ENCODE results near the gene C4orf46.
"Not testable (repeated sequence)": the region's sequence is repeated elsewhere in the genome, so short reads cannot be mapped to it uniquely, and the experiment has no call there.

The C4orf46 gene

DNA sequence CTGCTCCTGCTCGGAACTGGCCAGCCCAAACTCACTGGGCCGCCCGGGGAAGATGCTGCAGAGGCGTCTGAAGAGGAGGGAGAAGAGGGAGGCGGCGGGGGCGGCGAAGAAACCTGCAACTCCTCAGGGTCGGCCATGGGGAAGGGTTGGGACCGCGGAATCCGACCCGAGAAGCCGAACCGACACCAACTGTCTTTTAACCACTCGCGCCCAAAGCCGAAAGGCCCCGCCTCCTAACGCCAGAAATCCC is at the start of gene C4orf46:
Gene C4orf46 (minus strand): TSS at position 223 of the 250 bp plus-strand sequence. CDS start 86 bp downstream, at position 137.
- DNase-seq (ENCODE audit: low read depth, low spot score): no peak

GRCh38 chr4:158715802-158716201 is 44.1 kb upstream of the C4orf46 start:
- no peak for DNase-seq (ENCODE audit: low read depth, low spot score)

GRCh38 chr4:158714937-158715336 is 43.2 kb upstream of the C4orf46 start:
- DNase-seq (ENCODE audit: low read depth, low spot score): no peak

DNA sequence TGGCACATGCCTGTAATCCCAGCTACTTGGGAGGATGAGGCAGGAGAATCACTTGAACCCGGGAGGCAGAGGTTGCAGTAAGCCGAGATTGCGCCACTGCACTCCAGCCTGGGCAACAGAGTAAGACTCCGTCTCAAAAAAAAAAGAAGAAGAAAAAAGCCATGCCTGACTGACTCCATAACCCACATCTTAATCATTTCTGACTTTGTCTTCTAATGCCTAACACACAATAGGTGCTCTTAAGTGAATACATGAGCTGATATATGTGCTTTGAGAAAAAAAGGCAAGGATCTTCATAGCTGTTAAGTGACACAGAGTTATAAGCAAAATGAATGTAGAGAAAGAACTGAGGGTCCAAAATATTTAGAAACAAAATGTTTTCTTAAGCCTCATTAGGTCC is 40.9 kb upstream of the C4orf46 start:
- DNase-seq (ENCODE audit: low read depth, low spot score): not testable (repeated sequence)

DNA sequence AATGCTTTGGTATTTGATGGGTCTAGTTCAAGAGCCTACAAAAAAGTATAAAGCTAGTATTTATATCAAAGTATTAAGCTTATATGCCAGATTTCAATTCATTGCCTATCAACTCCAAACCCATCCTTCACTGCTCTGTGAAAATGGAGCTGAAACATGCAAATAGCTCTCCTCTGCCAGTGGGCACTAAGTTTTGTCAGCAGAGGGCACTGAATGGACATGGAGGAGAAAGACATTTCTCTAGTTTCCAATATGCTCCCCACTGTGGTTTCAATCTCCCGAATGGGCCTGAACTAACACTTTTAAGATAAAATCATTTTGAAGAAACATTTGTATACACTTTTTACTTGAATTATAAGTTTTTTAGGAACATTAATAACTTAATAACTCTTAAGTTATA is 39.1 kb upstream of the C4orf46 start:
- DNase-seq (ENCODE audit: low read depth, low spot score): no peak

DNA sequence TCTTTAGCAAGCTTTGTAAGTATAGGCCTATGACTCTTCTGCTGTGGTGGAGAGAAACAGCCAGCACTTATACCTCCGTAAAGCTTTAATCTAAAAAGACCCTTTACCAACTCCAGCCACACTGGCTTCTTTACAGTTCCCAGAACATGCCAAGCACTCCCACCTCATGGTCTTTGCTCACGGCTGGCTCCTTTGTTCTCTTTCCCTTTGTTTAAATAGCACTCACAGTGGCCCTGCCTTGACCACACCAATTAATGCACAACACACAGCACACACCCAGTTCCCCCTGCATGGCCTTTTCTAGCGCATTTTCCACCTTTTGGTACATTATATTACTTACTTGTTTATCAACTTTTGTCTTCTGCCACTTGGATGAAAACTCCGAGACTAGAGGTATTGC is 32.6 kb upstream of the C4orf46 start:
- no peak for DNase-seq (ENCODE audit: low read depth, low spot score)

DNA sequence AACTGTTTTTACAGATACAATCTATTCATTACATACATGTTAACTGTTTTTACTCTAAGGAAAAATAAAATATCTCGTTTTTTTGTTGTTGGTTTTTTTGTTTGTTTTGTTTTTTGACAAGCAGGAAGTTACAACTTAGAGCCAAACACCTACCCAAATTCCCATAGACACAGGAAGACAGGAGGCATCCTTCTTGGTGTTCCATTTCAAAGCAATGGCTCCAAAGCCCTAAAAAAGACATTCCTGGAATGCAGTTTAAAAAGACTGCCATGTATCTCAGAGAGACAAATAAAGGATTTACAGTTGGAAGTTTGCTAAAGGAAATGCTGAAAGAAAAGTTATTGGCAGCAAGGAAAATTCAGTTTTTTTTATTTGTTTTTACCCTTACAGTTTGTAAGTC is 17.1 kb upstream of the C4orf46 start:
- no peak for DNase-seq (ENCODE audit: low read depth, low spot score)

GRCh38 chr4:158682066-158682465 is 10.4 kb upstream of the C4orf46 start:
- DNase-seq (ENCODE audit: low read depth, low spot score): no peak

GRCh38 chr4:158681629-158682028 is 9.9 kb upstream of the C4orf46 start:
- DNase-seq (ENCODE audit: low read depth, low spot score): no peak

- DNase-seq (ENCODE audit: low read depth, low spot score): no peak
Measured at GRCh38 chr4:158678767-158679166, 7.1 kb upstream of the C4orf46 start.

GRCh38 chr4:158676076-158676475 is 4.4 kb upstream of the C4orf46 start:
- DNase-seq (ENCODE audit: low read depth, low spot score): no peak

DNA sequence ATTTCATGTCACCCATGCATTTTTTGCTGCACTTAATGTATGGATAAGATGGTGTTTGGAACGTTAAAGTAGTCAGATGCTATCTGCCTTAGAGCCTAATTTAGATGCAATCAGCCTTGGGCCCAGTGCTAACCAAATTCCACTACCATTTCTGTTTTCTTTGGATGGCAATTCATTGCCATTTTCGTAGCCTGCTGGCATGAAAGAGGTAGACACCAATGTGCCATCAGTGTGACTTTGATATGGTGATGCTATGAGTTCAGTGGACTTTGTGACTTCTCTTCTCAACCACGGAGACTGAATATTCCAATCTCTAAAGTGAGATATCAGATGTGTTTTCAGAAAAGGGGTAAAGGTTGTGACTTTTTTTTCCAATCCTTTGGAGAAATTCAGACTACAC is 1.9 kb upstream of the C4orf46 start:
- DNase-seq (ENCODE audit: low read depth, low spot score): no peak

GRCh38 chr4:158671915-158672806 is 474 bp upstream of the C4orf46 start, which contains the start of gene ETFDH:
Gene ETFDH, plus strand, starts transcription at chr4:158672296. Its CDS starts 161 bp downstream, at chr4:158672457.
- peak; percentile 99 for DNase-seq (ENCODE audit: low read depth, low spot score)

- peak; percentile 64 for DNase-seq (ENCODE audit: low read depth, low spot score)
Measured at GRCh38 chr4:158670975-158671664, 567 bp downstream of the C4orf46 start.

- DNase-seq (ENCODE audit: low read depth, low spot score): no peak
Measured at GRCh38 chr4:158669310-158669709, 2.4 kb downstream of the C4orf46 start.

DNA sequence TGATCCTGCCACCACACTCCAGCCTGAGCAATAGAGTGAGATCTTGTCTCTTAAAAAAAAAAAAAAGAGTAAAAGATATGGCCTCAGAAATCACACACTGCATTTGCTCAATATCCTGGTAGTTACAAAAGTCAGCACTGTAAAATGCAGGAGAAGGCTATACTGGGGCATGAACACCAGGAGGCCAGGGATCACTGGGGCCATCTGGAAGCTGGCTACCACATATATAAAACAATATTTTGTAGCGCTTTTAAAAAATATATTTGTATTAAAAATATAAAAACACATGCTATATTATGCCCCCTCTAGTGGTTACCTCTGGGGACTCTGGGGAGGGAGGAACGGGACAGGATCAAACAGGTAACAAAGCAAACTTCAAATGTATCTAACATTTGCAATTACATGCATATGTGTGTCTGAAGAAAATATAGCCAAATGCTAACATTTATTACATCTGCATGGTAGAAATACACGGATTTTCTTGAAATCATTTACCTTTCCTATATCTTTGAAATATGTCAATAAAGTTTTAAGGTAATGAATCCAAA is 4.0 kb downstream of the C4orf46 start:
- no peak for DNase-seq (ENCODE audit: low read depth, low spot score)

DNA sequence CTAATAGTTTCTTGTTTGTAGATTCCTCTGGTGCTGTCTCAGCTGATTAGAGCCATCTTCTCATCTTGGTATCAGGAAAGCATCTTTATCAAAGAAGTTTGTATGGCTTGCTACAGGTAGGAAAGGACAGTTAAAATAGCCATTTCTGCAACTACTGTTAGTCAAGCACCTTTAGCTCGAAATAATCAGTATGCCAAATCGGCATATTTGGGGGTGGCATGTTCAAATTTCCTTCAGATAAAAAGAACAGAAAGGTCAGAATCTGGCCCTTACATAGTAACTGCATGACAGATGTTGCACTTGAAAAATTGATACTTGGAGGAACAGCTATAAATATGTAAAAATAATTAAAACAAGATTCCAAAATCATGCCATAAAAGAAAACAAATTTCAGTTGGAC is 4.8 kb downstream of the C4orf46 start:
- no peak for DNase-seq (ENCODE audit: low read depth, low spot score)

- DNase-seq (ENCODE audit: low read depth, low spot score): no peak
Measured at GRCh38 chr4:158664806-158665205, 6.9 kb downstream of the C4orf46 start.

GRCh38 chr4:158663707-158664625 is 7.7 kb downstream of the C4orf46 start:
- not testable (repeated sequence) for DNase-seq (ENCODE audit: low read depth, low spot score)

DNA sequence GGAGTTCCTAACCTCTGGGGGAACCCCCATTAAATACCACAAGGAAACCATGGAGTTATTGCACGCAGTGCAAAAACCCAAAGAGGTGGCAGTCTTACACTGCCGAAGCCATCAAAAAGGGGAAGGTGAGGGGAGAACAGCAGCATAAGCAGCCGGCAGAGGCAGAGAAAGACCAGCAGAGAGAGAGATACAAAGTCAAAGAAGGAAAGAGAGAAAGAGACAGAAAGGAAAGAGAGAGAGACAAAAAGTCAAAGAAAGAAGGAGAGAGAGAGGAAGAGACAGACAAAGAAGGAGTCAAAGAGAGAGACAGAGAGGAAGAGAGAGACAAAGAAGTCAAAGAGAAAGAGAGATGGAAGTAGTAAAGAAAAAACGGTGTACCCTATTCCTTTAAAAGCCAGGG is 8.4 kb downstream of the C4orf46 start:
- not testable (repeated sequence) for DNase-seq (ENCODE audit: low read depth, low spot score)

DNA sequence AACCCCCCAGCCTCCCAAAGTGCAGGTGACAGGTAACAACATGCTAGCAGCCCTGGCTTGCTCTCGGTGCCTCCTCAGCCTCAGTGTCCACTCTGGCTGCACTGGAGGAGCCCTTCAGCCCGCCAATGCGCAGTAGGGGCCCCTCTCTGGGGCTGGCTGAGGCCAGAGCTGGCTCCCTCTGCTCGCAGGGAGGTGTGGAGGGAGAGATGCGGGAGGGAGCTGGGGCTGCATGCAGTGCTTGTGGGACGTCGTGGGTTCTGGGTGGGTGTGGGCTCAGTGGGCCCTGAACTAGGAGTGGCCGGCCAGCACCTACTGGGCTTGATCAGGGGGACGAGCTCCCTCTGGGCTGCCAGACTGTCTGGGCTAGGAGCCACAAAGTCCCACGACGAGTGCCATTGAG is 14.4 kb downstream of the C4orf46 start:
- no peak for DNase-seq (ENCODE audit: low read depth, low spot score)

DNA sequence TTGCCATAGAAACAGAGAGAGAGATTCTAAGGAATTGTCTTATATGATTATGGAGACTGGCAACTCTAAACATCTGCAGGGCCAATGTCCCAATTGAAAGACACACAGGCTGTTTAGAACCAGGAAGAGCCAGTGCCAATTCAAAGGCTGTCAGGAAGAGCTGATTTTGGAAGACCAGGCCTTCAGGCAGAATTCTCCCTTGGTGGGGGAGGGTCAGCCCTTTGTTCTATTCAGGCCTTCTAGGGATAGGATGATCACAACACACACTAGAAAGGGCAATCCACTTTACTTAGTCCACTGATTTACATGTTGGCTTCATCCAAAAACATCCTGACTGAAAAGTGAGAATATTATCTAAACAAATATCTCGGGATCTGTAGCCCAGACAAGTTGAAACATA is 15.2 kb downstream of the C4orf46 start:
- no peak for DNase-seq (ENCODE audit: low read depth, low spot score)

All from smooth muscle cell of the brain vasculature (primary cell).